Astrocyte (in vitro differentiated cells and primary cell): ENCODE data around the gene NEK2.

ENCODE experiments used
- EZH2 ChIP-seq: IDR thresholded peaks from 2 replicates; pipeline ENCODE4 v1.6.1; 2012; ENCODE audit warnings: mild to moderate bottlenecking, low read length, inconsistent platforms; ENCODE audit not compliant: insufficient read depth
- TF ChIP-seq, protein P1 (sequence below): IDR thresholded peaks from 2 replicates; pipeline ENCODE4 v1.5.1; 2011; ENCODE audit warnings: low read depth, mild to moderate bottlenecking, inconsistent platforms, low read length, moderate library complexity; ENCODE audit not compliant: insufficient read depth

DNA sequence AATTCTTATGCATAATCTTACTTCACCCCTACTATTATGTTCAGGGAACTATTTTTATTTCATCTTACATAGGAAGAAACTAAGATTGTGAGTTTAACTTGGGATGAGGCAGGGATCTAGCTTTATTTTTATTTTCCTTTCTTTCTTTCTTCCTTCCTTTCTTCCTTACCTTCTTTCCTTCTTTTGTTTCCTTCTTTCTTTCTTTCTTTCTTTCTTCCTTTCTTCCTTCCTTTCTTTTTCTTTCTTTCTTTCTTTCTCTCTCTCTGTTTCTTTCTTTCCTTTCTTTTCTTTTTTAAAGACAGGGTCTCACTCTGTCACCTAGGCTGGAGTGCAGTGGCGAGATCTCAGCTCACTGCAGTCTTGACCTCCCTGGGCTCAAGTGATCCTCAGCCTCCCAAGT, 28.9 kb downstream of the NEK2 start:
- no peak for TF ChIP-seq EZH2
- TF ChIP-seq, protein P1, sequence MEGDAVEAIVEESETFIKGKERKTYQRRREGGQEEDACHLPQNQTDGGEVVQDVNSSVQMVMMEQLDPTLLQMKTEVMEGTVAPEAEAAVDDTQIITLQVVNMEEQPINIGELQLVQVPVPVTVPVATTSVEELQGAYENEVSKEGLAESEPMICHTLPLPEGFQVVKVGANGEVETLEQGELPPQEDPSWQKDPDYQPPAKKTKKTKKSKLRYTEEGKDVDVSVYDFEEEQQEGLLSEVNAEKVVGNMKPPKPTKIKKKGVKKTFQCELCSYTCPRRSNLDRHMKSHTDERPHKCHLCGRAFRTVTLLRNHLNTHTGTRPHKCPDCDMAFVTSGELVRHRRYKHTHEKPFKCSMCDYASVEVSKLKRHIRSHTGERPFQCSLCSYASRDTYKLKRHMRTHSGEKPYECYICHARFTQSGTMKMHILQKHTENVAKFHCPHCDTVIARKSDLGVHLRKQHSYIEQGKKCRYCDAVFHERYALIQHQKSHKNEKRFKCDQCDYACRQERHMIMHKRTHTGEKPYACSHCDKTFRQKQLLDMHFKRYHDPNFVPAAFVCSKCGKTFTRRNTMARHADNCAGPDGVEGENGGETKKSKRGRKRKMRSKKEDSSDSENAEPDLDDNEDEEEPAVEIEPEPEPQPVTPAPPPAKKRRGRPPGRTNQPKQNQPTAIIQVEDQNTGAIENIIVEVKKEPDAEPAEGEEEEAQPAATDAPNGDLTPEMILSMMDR: no peak
